Effector memory CD4-positive, alpha-beta T cell (primary cell): Measurements from ENCODE around the gene PRAC1.

Experiments
- DNase-seq, 3 donors: peaks; one replicate each; pipeline ENCODE4 v3.0.0-alpha.2; 2020
- H3K27ac ChIP-seq: 2 replicates; pipeline ENCODE4 v1.7.0; 2013; ENCODE audit warnings: mild to moderate bottlenecking, low read length, moderate library complexity; ENCODE audit not compliant: insufficient read depth, poor library complexity, severe bottlenecking
- H3K27me3 ChIP-seq: replicated peaks from 2 replicates; pipeline ENCODE4 v1.7.0; 2013; ENCODE audit warnings: mild to moderate bottlenecking, low read length; ENCODE audit not compliant: insufficient read depth, control insufficient read depth, poor library complexity, severe bottlenecking
- H3K36me3 ChIP-seq: 2 replicates; pipeline ENCODE4 v1.7.0; 2013; ENCODE audit warnings: mild to moderate bottlenecking, low read length, moderate library complexity; ENCODE audit not compliant: control insufficient read depth, insufficient read depth
- H3K4me1 ChIP-seq: 2 replicates; pipeline ENCODE4 v1.7.0; 2013; ENCODE audit warnings: low read length, mild to moderate bottlenecking; ENCODE audit not compliant: control insufficient read depth, insufficient read depth, poor library complexity, severe bottlenecking
- H3K4me3 ChIP-seq: 2 replicates; pipeline ENCODE4 v1.7.0; 2013; ENCODE audit warnings: low read length, low read depth, mild to moderate bottlenecking; ENCODE audit not compliant: insufficient read depth, poor library complexity, severe bottlenecking
- H3K9me3 ChIP-seq: 2 replicates; pipeline ENCODE4 v1.7.0; 2013; ENCODE audit warnings: mild to moderate bottlenecking, low read length, moderate library complexity; ENCODE audit not compliant: control insufficient read depth

Gene PRAC1

DNA sequence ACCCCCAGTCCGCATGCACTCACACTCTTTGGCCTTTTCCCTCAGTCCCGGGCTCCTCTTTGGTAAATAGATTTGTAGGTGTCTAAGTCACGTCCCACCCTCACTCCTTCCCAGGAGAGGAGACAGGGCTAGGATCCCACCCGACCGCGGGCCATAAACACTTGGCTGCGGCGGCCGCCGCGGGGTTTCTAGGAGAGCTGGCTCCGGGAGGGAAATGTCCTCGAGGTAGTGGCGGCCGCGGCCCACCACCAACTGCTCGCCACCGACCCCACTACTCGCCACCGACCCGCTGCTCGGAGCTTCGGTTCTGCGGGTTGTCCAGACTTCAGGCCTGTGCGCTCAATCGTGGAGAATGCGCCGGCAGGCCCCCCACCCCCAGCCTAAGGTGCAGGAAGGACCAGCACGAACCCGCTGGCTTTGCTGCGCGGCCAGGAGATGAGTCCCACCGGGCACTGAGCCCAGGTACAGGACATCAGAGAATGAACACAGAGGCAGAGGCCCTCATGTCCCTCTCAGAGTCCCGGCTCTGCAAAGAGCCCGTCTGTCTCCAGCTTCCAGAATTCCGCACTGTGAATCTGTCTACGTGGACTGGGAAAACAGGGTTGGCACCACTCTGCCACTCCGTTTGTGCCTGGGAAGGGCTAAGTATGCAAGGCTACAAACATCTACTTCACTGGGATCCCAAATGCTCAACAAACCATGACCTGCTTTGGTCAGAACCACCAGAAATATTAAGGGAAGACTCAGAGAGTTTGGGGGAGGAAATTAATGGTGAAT is 3.2 kb upstream of the PRAC1 start:
- Histone ChIP-seq H3K36me3 (no peaks in the 10 kb centered on the region), H3K27ac (no peak overlapping the region), H3K4me3 (no peak overlapping the region), H3K4me1 (peaks cover 32% of the 10 kb centered on the region), H3K27me3 (peaks cover 93% of the 10 kb centered on the region), H3K9me3 (no peaks in the 10 kb centered on the region)
- DNase-seq = no peak

DNA sequence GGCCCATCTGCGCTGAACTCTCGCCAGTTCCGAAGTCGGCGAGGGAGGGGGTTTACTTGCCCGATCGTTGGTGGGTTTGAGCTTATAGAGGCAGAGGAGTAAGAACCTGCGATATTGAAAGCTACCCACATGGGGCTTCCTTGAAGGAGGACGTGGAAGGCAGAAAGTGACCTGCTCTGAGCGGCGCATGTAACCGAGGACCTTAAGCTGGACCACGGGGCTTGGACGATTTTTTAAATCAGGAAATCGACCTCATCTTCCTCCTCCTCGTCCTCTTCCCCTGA is 2.6 kb upstream of the PRAC1 start:
- Histone ChIP-seq H3K27me3 (peaks cover 92% of the 10 kb centered on the region), H3K4me1 (peaks cover 32% of the 10 kb centered on the region), H3K36me3 (no peaks in the 10 kb centered on the region), H3K9me3 (no peaks in the 10 kb centered on the region), H3K4me3 (no peak overlapping the region), H3K27ac (no peak overlapping the region)
- DNase-seq = no peak

DNA sequence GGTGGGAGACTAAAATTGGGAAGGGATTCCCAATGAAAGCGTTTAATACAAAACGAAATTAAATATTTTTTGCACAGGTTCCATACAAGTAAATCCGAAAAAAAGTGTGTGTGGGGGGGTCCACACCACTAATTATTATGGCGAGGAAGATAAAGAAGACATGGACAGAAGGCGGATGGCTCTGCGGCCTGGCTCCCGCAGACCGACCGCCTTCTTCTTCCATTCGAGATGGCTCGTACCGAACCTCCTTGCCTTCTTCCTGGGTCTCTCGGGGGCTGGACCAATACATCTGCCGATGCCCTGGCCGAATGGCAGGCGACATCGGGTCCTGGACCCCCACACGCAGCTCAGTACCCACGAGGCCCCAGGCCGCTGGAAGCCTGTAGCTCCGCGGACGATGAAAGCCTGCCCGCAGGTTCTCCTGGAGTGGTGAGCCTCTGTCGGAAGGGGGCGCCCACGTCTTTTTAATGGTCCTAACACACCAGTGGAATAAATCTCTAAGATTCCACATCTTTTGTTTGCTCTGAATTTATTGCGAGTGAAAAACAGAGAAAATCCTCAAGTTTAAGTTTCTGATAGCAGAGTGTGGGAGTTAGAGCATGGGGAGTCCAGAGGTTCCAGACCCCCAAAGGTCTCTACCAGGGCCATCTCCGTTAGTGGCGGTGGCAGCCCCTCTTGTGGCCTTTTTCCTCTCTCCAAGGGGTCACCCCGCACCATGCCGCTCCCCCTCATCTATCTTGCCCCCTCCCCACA is 2.1 kb upstream of the PRAC1 start:
- Histone ChIP-seq H3K27ac (no peak overlapping the region), H3K36me3 (no peaks in the 10 kb centered on the region), H3K27me3 (peaks cover 92% of the 10 kb centered on the region), H3K4me3 (no peak overlapping the region), H3K9me3 (no peaks in the 10 kb centered on the region), H3K4me1 (peaks cover 35% of the 10 kb centered on the region)
- DNase-seq = peak; percentile 40 to 63 (median 52)

DNA sequence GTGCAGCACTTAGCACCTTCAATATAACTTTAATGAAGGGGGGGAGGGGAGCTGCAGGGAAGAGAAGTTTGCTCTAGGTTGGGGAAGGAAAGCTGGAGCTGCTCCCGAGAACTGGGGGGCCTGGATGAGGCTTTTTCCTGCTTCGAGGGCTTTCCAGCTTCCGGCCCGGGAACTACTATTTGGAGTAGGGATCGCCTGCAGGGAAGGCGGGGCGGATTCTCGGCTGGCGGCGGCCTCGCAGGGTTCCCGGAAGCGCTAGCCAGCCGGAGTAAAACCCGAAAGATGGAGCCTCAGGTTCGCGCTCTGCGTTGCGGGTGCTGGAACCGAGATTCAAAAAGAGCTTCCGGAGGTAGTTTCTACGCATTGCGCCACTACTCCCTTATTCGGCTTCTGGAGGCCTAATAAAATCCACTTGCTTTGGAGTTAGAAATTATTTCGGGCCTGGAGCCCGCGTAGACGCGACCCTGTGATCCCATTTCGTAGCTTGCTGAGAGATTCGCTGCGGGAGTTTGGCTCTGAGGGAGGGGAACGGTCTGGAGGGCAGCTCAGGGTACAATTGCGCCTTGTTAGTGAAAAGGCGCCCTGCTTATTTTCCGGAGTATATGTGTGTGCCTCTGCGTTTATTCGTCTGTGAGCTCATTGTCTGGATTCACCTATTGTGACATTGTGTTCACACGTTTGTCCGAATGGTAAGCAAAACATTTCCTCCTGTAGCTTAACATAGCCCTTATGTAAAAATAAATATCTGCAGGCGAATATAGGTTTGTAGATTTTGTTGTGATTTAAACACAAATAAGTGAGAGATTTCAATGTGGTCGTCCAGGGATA is 1.3 kb upstream of the PRAC1 start:
- Histone ChIP-seq H3K27me3 (peaks cover 92% of the 10 kb centered on the region), H3K4me1 (peaks cover 43% of the 10 kb centered on the region), H3K4me3 (no peak overlapping the region), H3K36me3 (no peaks in the 10 kb centered on the region), H3K9me3 (no peaks in the 10 kb centered on the region), H3K27ac (no peak overlapping the region)
- no peak for DNase-seq

DNA sequence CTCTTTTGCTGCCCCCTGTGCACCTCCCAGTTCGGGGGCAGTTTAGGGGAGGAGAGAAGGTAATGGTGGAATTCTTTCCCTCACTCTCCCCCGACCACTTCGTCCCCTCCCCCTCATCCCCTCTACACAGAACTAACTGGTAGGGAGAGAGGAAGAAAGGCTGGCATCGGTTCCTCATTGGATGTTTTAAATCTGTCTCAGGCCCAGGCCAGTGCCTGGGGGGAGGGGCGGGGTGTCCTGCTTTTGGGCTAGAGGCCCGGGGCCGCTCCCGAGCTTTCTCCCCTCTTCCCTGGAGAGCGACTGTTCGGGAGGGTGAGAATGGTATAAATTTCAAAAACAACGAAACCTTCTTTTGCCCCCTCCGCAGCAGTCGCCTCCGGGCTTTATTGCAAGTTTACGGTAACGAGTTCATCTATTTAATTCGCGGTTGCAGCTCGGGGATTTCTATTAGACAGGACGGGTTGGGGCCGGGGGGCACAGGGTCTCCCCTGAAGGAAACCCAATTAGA is 651 bp upstream of the PRAC1 start, which contains the start of gene PRAC2:
PRAC2 (plus strand) TSS at position 271 of the 508 bp plus-strand sequence. CDS start 1,226 bp downstream, outside the sequence.
- Histone ChIP-seq H3K27me3 (peaks cover 92% of the 10 kb centered on the region), H3K4me1 (peaks cover 42% of the 10 kb centered on the region), H3K27ac (no peak within 1 kb of the TSS), H3K9me3 (no peaks in the 10 kb centered on the region), H3K36me3 (no peaks in the 10 kb centered on the region), H3K4me3 (no peak within 1 kb of the TSS)
- no peak for DNase-seq

DNA sequence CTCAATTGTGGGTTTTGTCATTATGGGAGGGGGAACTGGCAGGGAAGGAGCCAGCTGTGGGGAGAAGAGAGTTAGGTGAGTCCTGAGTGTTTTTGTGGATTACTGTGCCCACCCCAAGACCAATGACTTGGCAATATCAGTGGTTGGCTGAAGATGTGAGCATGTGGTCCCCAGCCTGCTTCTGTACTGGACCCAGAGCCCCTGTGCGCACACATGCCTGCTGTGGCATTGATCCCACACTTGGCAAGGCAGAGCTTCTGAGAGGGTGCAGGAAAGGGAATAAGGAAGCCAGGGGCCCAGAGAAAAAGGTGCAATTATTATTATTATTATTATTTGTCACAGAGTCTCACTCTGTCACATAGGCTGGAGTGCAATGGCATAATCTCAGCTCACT is 1.3 kb downstream of the PRAC1 start:
- Histone ChIP-seq H3K9me3 (no peaks in the 10 kb centered on the region), H3K27me3 (peaks cover 82% of the 10 kb centered on the region), H3K4me3 (no peak overlapping the region), H3K36me3 (no peaks in the 10 kb centered on the region), H3K27ac (no peak overlapping the region), H3K4me1 (peaks cover 42% of the 10 kb centered on the region)
- no peak for DNase-seq

DNA sequence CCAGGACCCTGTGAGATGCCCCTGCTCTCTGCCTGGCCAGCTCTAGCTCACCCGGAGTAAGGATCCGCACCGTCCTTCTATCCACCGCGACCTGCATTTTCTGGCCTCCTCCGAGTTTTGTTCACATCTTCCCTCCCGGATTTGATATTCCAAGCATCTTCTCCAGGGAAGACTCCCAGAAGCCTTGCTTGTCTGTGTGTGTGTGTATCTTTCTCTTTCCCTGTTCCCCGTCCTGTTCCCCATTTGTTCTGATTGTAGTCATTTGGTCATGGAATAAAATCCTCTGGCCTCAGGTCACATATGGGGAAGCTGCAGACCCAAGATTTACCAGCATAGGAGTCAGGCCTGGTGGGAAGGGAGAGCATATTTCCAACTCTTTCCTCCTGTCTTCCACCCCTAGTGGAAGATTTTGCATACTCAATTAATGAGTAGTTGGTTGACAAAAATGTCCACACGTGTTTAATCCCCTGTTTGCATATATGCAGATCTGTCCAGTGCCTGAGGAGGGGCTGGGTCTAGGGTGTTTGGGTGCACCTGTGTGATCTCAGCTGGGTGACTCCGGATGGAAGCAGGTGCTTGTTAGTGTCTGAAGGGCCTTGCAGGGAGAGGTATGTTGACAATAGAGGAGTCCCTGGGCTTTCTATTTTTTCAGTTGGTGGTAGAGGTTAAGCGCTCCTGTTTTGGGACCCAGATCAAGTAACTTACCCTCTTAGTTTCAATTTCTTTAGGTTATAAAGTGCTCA is 1.9 kb downstream of the PRAC1 start:
- H3K36me3 ChIP-seq = no peaks in the 10 kb centered on the region
- no peak for DNase-seq
- H3K4me3 ChIP-seq = no peak overlapping the region
- no peaks in the 10 kb centered on the region for H3K9me3 ChIP-seq
- H3K27me3 ChIP-seq = peaks cover 76% of the 10 kb centered on the region
- H3K4me1 ChIP-seq = peaks cover 44% of the 10 kb centered on the region
- no peak overlapping the region for H3K27ac ChIP-seq

DNA sequence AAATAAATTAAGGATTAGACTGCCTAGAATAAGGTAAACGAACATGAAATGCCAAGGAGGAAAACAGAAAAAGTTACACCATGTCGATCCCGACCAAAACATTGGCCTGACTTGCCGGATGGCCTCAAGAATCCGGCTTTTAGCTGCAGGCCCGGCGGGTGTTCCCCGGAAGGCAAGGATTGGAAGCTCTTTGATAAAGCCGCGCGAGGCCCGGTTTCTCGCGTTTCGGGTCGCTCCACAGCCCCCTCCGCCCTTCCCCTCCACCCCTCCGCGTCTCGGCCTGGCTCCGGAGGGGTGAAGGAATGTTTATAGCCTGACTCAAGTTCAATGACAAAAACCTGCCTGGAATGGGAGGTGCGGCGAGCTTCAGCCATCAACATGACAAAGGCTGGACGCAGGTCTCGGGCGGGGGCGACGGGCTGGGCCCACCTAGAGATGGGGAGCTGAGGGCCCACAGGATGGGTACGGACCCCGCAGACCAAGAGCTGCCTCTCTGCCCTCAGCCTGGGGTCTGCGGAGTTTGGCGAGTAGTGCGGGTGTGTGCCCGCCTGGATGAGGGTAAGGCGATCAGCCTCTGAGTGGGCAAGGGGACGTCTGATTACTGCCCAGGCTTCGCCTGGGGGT is 2.6 kb downstream of the PRAC1 start:
- peaks cover 69% of the 10 kb centered on the region for H3K27me3 ChIP-seq
- no peak overlapping the region for H3K27ac ChIP-seq
- no peak overlapping the region for H3K4me3 ChIP-seq

More for the DNA sequence above, 2.6 kb downstream of the PRAC1 start:
- H3K36me3 ChIP-seq = no peaks in the 10 kb centered on the region
- no peak for DNase-seq
- H3K9me3 ChIP-seq = no peaks in the 10 kb centered on the region
- peaks cover 37% of the 10 kb centered on the region for H3K4me1 ChIP-seq
